HepG2 (cell line): ENCODE measurements around the gene LAMB4. TPM values are rescaled to one million over a fixed set of nuclear protein-coding genes. Genes with fewer than 3 reads are reported as not detected.
A peak's percentile ranks its signal among the peaks of the same experiment; 100 is the strongest.

Experiments
- ATRX ChIP-seq: sonication (generic); formaldehyde crosslinking; IDR thresholded peaks from 2 replicates; pipeline ENCODE4 v1.4.0; 2020; ENCODE audit warnings: missing genetic modification reagents, borderline replicate concordance
- CCAR2 ChIP-seq: fragments of 200-400 bp; formaldehyde crosslinking; optimal IDR thresholded peaks from 2 replicates; pipeline ENCODE3; 2018; ENCODE audit warnings: low read depth, mild to moderate bottlenecking, low read length, moderate library complexity
- FOSL2 ChIP-seq: sonication (generic); formaldehyde crosslinking; IDR thresholded peaks from 2 replicates; pipeline ENCODE4 v1.4.0; 2020; ENCODE audit warnings: missing genetic modification reagents
- HDAC2 ChIP-seq: sonication (generic); formaldehyde crosslinking; IDR thresholded peaks from 2 replicates; pipeline ENCODE4 v1.4.0; 2020; ENCODE audit warnings: missing genetic modification reagents
- HMG20B ChIP-seq: conservative IDR thresholded peaks from 2 replicates; pipeline ENCODE4 v1.6.1; 2016; ENCODE audit warnings: missing genetic modification reagents, missing compliant biosample characterization
- KAT8 ChIP-seq: IDR thresholded peaks from 2 replicates; pipeline ENCODE4 v1.6.1; 2016; ENCODE audit warnings: missing genetic modification reagents, missing compliant biosample characterization
- KDM5A ChIP-seq: fragments of 200-600 bp; sonication (generic); IDR thresholded peaks from 2 replicates; pipeline ENCODE4 v1.7.0; 2018; ENCODE audit warnings: antibody characterized with exemption, mild to moderate bottlenecking, low read length, borderline replicate concordance
- SMAD9 ChIP-seq: sonication (generic); formaldehyde crosslinking; IDR thresholded peaks from 2 replicates; pipeline ENCODE4 v1.5.1; 2020; ENCODE audit warnings: mild to moderate bottlenecking, missing genetic modification reagents
- ZEB1 ChIP-seq: IDR thresholded peaks from 2 replicates; pipeline ENCODE4 v1.6.1; 2012; ENCODE audit warnings: mild to moderate bottlenecking, low read depth, inconsistent platforms; ENCODE audit not compliant: insufficient replicate concordance
- ZNF101 ChIP-seq: sonication (generic); formaldehyde crosslinking; IDR thresholded peaks from 2 replicates; pipeline ENCODE4 v1.4.0; 2020; ENCODE audit warnings: mild to moderate bottlenecking, low read depth, missing genetic modification reagents, borderline replicate concordance
- ZNF616 ChIP-seq: sonication (generic); formaldehyde crosslinking; IDR thresholded peaks from 2 replicates; pipeline ENCODE4 v1.5.0; 2020; ENCODE audit warnings: low read depth, mild to moderate bottlenecking, missing genetic modification reagents
- polyA plus RNA-seq, 8 experiments: library from polyadenylated mRNA; depleted of rRNA in 3 of 8; stranded (reverse) in 7 of 8; unstranded in 1 of 8; fragments of >200 nt; fragmentation: Illumina TruSeq in 4 of 8; extraction: Trizol in 4 of 8; gene quantifications; 2 replicates each; pipeline versions ENCODE4 v1.2.1 to v1.2.3, GENCODE V29; 2011 to 2016; ENCODE audit warnings: low read depth in 4 of 8, missing spikeins in 1 of 8, mixed read lengths in 1 of 8; ENCODE audit not compliant: insufficient read depth in 1 of 8
- total RNA-seq, 5 experiments: library from RNA; depleted of rRNA; stranded (reverse); fragments of >200 nt; fragmentation: Illumina TruSeq; extraction: Trizol; gene quantifications; 2 replicates each; pipeline ENCODE4 v1.2.3, GENCODE V29; 2016; ENCODE audit warnings: low read depth in 1 of 5
- TF ChIP-seq, protein P1 (sequence below): sonication (generic); formaldehyde crosslinking; IDR thresholded peaks from 2 replicates; pipeline ENCODE4 v1.5.0; 2020; ENCODE audit warnings: mild to moderate bottlenecking, missing genetic modification reagents
- TF ChIP-seq, protein P2 (sequence below): sonication (generic); formaldehyde crosslinking; IDR thresholded peaks from 2 replicates; pipeline ENCODE4 v1.4.0; 2020; ENCODE audit warnings: missing genetic modification reagents, mild to moderate bottlenecking, borderline replicate concordance
- TF ChIP-seq, protein P3 (sequence below): sonication (generic); formaldehyde crosslinking; IDR thresholded peaks from 2 replicates; pipeline ENCODE4 v1.5.0; 2020; ENCODE audit warnings: missing genetic modification reagents, mild to moderate bottlenecking, borderline replicate concordance
- TF ChIP-seq, protein P4 (sequence below): IDR thresholded peaks from 2 replicates; pipeline ENCODE4 v1.6.1; 2016; ENCODE audit warnings: missing compliant biosample characterization, missing genetic modification reagents, borderline replicate concordance
- TF ChIP-seq, protein P5 (sequence below): IDR thresholded peaks from 2 replicates; pipeline ENCODE4 v1.6.1; 2012; ENCODE audit warnings: low read depth, low read length, improper control_type of control experiment

Gene LAMB4
- total and polyA plus RNA-seq, 2 of the 13 experiments (the other 11 are each of a cell fraction or from before 2014, with no cell fraction given): 0.05 TPM; not detected in 1

DNA sequence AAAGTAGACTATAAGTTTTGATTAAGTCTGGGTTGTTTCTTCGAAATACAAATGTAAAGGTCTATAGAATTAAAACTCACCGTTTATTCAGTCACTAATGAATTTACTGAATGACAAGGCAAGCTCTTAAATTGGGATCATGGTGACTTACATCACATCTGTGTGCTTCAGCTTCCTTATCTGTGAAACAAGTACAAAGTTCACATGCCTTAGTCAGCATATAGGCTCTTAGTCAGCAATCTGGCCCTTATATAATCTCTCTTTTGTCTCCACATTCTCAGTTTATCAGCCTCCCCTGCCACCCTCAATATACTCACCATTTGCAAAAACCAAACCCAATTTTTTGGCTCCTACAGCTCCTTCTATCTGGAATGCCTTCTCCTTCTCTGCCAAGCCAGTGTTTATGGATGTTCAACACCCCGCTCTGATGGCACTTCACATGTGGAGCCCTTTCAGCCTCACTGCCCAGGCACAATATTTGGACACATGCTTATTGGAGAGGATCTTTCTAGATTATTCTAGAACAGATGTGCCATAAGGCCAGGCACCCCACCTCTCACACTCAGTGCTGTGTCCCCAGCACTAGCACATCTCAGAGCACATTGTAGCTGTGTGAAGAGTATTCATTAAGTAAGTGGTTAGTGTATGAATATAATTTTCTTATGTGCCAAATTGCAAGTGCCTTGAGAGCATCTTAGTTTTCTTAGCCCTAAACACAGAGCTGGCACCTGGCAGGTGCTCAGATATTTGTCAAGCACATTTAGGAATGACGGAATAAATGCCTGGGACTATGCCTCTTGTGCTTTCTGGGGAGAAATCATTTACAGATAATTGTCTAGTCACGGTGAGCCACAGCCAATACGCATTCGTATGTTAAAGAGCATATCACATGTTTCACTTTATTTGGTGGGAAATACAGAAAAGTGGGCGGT, 117.4 kb downstream of the LAMB4 start (continued):
- TF ChIP-seq, protein P1, sequence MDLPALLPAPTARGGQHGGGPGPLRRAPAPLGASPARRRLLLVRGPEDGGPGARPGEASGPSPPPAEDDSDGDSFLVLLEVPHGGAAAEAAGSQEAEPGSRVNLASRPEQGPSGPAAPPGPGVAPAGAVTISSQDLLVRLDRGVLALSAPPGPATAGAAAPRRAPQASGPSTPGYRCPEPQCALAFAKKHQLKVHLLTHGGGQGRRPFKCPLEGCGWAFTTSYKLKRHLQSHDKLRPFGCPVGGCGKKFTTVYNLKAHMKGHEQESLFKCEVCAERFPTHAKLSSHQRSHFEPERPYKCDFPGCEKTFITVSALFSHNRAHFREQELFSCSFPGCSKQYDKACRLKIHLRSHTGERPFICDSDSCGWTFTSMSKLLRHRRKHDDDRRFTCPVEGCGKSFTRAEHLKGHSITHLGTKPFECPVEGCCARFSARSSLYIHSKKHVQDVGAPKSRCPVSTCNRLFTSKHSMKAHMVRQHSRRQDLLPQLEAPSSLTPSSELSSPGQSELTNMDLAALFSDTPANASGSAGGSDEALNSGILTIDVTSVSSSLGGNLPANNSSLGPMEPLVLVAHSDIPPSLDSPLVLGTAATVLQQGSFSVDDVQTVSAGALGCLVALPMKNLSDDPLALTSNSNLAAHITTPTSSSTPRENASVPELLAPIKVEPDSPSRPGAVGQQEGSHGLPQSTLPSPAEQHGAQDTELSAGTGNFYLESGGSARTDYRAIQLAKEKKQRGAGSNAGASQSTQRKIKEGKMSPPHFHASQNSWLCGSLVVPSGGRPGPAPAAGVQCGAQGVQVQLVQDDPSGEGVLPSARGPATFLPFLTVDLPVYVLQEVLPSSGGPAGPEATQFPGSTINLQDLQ: no peak
- TF ChIP-seq ZEB1 (no peak), FOSL2 (CRISPR knock-in tag) (peak; percentile 90), SMAD9 (CRISPR knock-in tag) (no peak), HDAC2 (peak; percentile 91), ZNF101 (CRISPR knock-in tag) (no peak), HMG20B (CRISPR knock-in tag) (no peak), ATRX (CRISPR knock-in tag) (no peak), ZNF616 (no peak), KAT8 (CRISPR knock-in tag) (peak; percentile 79), CCAR2 (no peak), KDM5A (no peak)
- TF ChIP-seq, protein P2, sequence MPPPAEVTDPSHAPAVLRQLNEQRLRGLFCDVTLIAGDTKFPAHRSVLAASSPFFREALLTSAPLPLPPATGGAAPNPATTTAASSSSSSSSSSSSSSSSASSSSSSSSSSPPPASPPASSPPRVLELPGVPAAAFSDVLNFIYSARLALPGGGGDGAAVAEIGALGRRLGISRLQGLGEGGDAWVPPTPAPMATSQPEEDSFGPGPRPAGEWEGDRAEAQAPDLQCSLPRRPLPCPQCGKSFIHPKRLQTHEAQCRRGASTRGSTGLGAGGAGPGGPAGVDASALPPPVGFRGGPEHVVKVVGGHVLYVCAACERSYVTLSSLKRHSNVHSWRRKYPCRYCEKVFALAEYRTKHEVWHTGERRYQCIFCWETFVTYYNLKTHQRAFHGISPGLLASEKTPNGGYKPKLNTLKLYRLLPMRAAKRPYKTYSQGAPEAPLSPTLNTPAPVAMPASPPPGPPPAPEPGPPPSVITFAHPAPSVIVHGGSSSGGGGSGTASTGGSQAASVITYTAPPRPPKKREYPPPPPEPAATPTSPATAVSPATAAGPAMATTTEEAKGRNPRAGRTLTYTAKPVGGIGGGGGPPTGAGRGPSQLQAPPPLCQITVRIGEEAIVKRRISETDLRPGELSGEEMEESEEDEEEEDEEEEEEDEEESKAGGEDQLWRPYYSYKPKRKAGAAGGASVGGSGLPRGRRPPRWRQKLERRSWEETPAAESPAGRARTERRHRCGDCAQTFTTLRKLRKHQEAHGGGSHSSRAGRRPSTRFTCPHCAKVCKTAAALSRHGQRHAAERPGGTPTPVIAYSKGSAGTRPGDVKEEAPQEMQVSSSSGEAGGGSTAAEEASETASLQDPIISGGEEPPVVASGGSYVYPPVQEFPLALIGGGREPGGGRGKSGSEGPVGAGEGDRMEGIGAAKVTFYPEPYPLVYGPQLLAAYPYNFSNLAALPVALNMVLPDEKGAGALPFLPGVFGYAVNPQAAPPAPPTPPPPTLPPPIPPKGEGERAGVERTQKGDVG (CRISPR knock-in tag): no peak
- TF ChIP-seq, protein P3, sequence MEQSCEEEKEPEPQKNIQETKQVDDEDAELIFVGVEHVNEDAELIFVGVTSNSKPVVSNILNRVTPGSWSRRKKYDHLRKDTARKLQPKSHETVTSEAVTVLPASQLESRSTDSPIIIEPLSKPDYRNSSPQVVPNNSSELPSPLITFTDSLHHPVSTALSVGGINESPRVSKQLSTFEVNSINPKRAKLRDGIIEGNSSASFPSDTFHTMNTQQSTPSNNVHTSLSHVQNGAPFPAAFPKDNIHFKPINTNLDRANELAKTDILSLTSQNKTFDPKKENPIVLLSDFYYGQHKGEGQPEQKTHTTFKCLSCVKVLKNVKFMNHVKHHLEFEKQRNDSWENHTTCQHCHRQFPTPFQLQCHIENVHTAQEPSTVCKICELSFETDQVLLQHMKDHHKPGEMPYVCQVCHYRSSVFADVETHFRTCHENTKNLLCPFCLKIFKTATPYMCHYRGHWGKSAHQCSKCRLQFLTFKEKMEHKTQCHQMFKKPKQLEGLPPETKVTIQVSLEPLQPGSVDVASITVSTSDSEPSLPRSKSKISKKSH (CRISPR knock-in tag): no peak
- TF ChIP-seq, protein P4, sequence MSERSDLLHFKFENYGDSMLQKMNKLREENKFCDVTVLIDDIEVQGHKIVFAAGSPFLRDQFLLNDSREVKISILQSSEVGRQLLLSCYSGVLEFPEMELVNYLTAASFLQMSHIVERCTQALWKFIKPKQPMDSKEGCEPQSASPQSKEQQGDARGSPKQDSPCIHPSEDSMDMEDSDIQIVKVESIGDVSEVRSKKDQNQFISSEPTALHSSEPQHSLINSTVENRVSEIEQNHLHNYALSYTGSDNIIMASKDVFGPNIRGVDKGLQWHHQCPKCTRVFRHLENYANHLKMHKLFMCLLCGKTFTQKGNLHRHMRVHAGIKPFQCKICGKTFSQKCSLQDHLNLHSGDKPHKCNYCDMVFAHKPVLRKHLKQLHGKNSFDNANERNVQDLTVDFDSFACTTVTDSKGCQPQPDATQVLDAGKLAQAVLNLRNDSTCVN (CRISPR knock-in tag): peak; percentile 82
- TF ChIP-seq, protein P5, sequence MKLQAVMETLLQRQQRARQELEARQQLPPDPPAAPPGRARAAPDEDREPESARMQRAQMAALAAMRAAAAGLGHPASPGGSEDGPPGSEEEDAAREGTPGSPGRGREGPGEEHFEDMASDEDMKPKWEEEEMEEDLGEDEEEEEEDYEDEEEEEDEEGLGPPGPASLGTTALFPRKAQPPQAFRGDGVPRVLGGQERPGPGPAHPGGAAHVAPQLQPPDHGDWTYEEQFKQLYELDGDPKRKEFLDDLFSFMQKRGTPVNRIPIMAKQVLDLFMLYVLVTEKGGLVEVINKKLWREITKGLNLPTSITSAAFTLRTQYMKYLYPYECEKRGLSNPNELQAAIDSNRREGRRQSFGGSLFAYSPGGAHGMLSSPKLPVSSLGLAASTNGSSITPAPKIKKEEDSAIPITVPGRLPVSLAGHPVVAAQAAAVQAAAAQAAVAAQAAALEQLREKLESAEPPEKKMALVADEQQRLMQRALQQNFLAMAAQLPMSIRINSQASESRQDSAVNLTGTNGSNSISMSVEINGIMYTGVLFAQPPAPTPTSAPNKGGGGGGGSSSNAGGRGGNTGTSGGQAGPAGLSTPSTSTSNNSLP: peak; percentile 75
